Sigmoid colon (tissue), 3 donors: Measurements from ENCODE around the gene CTIF.

Source experiments
- POLR2A ChIP-seq, 2 donors: fragments of 450-650 bp; IDR thresholded peaks; one replicate each; pipeline ENCODE4 v1.6.1; 2016; ENCODE audit warnings: antibody characterized with exemption in 2 of 2, mild to moderate bottlenecking in 2 of 2, moderate library complexity in 2 of 2
- TF ChIP-seq, protein P1 (sequence below), 4 experiments: fragments of 450-650 bp in 3 of 4; fragments of 200-600 bp in 1 of 4; IDR thresholded peaks; one replicate each; pipeline ENCODE4 v1.5.1; 2016 to 2019; ENCODE audit warnings: antibody characterized with exemption in 4 of 4, mild to moderate bottlenecking in 3 of 4, moderate library complexity in 2 of 4

DNA sequence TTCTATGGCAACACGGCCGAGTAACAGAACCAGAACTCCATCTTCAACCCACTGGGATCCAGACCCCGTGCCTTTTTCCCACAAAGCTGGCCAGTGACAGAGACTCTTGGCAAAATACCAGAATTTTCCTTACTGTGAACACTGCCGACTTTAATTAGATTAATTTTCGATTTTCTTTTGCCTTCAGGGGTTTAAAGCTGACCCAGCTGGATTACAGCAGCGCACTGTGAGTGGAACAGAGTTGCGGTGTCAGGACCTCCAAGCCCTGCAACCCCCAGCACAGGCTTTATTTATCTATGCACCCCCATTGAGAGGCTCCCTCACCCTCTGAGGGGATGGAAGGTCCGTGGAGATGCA is 36.4 kb downstream of the CTIF start:
- TF ChIP-seq, protein P1, sequence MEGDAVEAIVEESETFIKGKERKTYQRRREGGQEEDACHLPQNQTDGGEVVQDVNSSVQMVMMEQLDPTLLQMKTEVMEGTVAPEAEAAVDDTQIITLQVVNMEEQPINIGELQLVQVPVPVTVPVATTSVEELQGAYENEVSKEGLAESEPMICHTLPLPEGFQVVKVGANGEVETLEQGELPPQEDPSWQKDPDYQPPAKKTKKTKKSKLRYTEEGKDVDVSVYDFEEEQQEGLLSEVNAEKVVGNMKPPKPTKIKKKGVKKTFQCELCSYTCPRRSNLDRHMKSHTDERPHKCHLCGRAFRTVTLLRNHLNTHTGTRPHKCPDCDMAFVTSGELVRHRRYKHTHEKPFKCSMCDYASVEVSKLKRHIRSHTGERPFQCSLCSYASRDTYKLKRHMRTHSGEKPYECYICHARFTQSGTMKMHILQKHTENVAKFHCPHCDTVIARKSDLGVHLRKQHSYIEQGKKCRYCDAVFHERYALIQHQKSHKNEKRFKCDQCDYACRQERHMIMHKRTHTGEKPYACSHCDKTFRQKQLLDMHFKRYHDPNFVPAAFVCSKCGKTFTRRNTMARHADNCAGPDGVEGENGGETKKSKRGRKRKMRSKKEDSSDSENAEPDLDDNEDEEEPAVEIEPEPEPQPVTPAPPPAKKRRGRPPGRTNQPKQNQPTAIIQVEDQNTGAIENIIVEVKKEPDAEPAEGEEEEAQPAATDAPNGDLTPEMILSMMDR (IDR thresholded peaks at IDR 0.05) = no peak
- TF ChIP-seq POLR2A (IDR thresholded peaks at IDR 0.05) = no peak
